PC-9 (cell line): Measurements from ENCODE around the gene PDP2.

Experiments
- CTCF ChIP-seq: fragments of 200-600 bp; sonication (generic); conservative IDR thresholded peaks from 2 replicates; pipeline ENCODE4 v1.6.1; 2017; ENCODE audit warnings: mixed run types, antibody characterized with exemption, mild to moderate bottlenecking, moderate library complexity
- EZH2 ChIP-seq: fragments of 200-600 bp; sonication (generic); IDR thresholded peaks from 2 replicates; pipeline ENCODE4 v1.8.0; 2017; ENCODE audit warnings: antibody characterized with exemption, low read depth

GRCh38 chr16:66891360-66891759 is 11.0 kb downstream of the PDP2 start:
- TF ChIP-seq CTCF (no peak), EZH2 (no peak)
